Mesenchymal stem cell (in vitro differentiated cells and primary cell): Measurements from ENCODE around the gene ZDHHC23. TPM values are rescaled to one million over a fixed set of nuclear protein-coding genes. Genes with fewer than 3 reads are reported as not detected.

Source experiments
- DNase-seq: peaks from one replicate; pipeline ENCODE4 v3.0.0-alpha.2; 2013
- H2AFZ ChIP-seq: one replicate; pipeline ENCODE4 v1.6.1; 2013; ENCODE audit warnings: low read depth, mild to moderate bottlenecking, control low read depth, inconsistent platforms, low read length, moderate library complexity
- H2AK5ac ChIP-seq: 2 replicates; pipeline ENCODE4 v1.6.1; 2013; ENCODE audit warnings: low read length, moderate library complexity, mild to moderate bottlenecking, inconsistent platforms; ENCODE audit not compliant: severe bottlenecking
- H2BK120ac ChIP-seq: one replicate; pipeline ENCODE4 v1.6.1; 2013; ENCODE audit warnings: low read depth, mild to moderate bottlenecking, inconsistent platforms, low read length, moderate library complexity
- H2BK12ac ChIP-seq, 2 experiments: one replicate each; pipeline ENCODE4 v1.6.1; 2013; ENCODE audit warnings: inconsistent platforms in 2 of 2, low read length in 2 of 2, mild to moderate bottlenecking in 2 of 2, moderate library complexity in 2 of 2, control low read depth in 1 of 2
- H2BK15ac ChIP-seq: one replicate; pipeline ENCODE4 v1.6.1; 2013; ENCODE audit warnings: mild to moderate bottlenecking, low read depth, inconsistent platforms; ENCODE audit not compliant: poor library complexity, severe bottlenecking
- H2BK5ac ChIP-seq: 2 replicates; pipeline ENCODE4 v1.6.1; 2013; ENCODE audit warnings: low read depth, mild to moderate bottlenecking, low read length, control low read depth, inconsistent platforms; ENCODE audit not compliant: poor library complexity, severe bottlenecking
- H3K14ac ChIP-seq, 2 experiments: one replicate each; pipeline ENCODE4 v1.6.1; 2013; ENCODE audit warnings: inconsistent platforms in 2 of 2, low read length in 2 of 2, control low read depth in 1 of 2, mild to moderate bottlenecking in 1 of 2, moderate library complexity in 1 of 2
- H3K18ac ChIP-seq, 2 experiments: one replicate each; pipeline ENCODE4 v1.6.1; 2013; ENCODE audit warnings: inconsistent platforms in 2 of 2, low read length in 2 of 2, control low read depth in 1 of 2, low read depth in 1 of 2, mild to moderate bottlenecking in 1 of 2
- H3K23ac ChIP-seq, 2 experiments: one replicate each; pipeline ENCODE4 v1.6.1; 2013; ENCODE audit warnings: inconsistent platforms in 2 of 2, low read length in 2 of 2, mild to moderate bottlenecking in 2 of 2, moderate library complexity in 2 of 2, control low read depth in 1 of 2
- H3K27ac ChIP-seq: 2 replicates; pipeline ENCODE4 v1.5.1; 2013; ENCODE audit warnings: mild to moderate bottlenecking, moderate library complexity, low read length, control low read depth, inconsistent platforms; ENCODE audit not compliant: poor library complexity, severe bottlenecking
- H3K27me3 ChIP-seq, 2 experiments: 2 replicates each; pipeline versions ENCODE4 v1.6.1 to v1.7.0; 2013; ENCODE audit warnings: low read length in 2 of 2, mild to moderate bottlenecking in 2 of 2, moderate library complexity in 2 of 2, control low read depth in 1 of 2, inconsistent platforms in 1 of 2; ENCODE audit not compliant: control insufficient read depth in 1 of 2, insufficient read depth in 1 of 2
- H3K36me3 ChIP-seq, 2 experiments: 2 replicates each; pipeline versions ENCODE4 v1.6.1 to v1.7.0; 2013; ENCODE audit warnings: low read length in 2 of 2, control low read depth in 1 of 2, inconsistent platforms in 1 of 2, low read depth in 1 of 2, mild to moderate bottlenecking in 1 of 2; ENCODE audit not compliant: insufficient read depth in 2 of 2, control insufficient read depth in 1 of 2
- H3K4ac ChIP-seq, 2 experiments: one replicate each; pipeline ENCODE4 v1.6.1; 2013; ENCODE audit warnings: inconsistent platforms in 2 of 2, low read length in 2 of 2, mild to moderate bottlenecking in 2 of 2, moderate library complexity in 2 of 2, control low read depth in 1 of 2, low read depth in 1 of 2
- H3K4me1 ChIP-seq: 2 replicates; pipeline ENCODE4 v1.6.1; 2013; ENCODE audit warnings: low read depth, low read length, control low read depth; ENCODE audit not compliant: control insufficient read depth, insufficient read depth
- H3K4me2 ChIP-seq: 2 replicates; pipeline ENCODE4 v1.6.1; 2013; ENCODE audit warnings: low read length, mild to moderate bottlenecking, inconsistent platforms; ENCODE audit not compliant: poor library complexity, severe bottlenecking
- H3K4me3 ChIP-seq, 2 experiments: 2 replicates each; pipeline versions ENCODE4 v1.5.1 to v1.7.0; 2013; ENCODE audit warnings: low read length in 2 of 2, mild to moderate bottlenecking in 2 of 2, control low read depth in 1 of 2, low read depth in 1 of 2; ENCODE audit not compliant: insufficient read depth in 1 of 2
- H3K79me1 ChIP-seq: replicated peaks from 2 replicates; pipeline ENCODE4 v1.6.1; 2013; ENCODE audit warnings: mild to moderate bottlenecking, control low read depth, low read length, inconsistent platforms; ENCODE audit not compliant: poor library complexity, severe bottlenecking
- H3K9ac ChIP-seq: 2 replicates; pipeline ENCODE4 v1.7.0; 2013; ENCODE audit warnings: mild to moderate bottlenecking, low read length, moderate library complexity
- H3K9me3 ChIP-seq: 2 replicates; pipeline ENCODE4 v1.7.0; 2013; ENCODE audit warnings: mild to moderate bottlenecking, low read length; ENCODE audit not compliant: control insufficient read depth
- H4K8ac ChIP-seq: one replicate; pipeline ENCODE4 v1.6.1; 2013; ENCODE audit warnings: inconsistent platforms, mild to moderate bottlenecking, low read length, moderate library complexity
- H4K91ac ChIP-seq: one replicate; pipeline ENCODE4 v1.6.1; 2013; ENCODE audit warnings: mild to moderate bottlenecking, low read length, inconsistent platforms
- WGBS: methylation state at CpG from one replicate; pipeline ENCODE4 v1.1.7; 2013; ENCODE audit warnings: mixed read lengths; 5-methylcytosine and 5-hydroxymethylcytosine counted together
- polyA plus RNA-seq, 2 experiments: library from polyadenylated mRNA; stranded (reverse); fragments of 200-250 nt; gene quantifications; one replicate each; pipeline ENCODE4 v1.2.3, GENCODE V29; 2013

Gene ZDHHC23, protein sequence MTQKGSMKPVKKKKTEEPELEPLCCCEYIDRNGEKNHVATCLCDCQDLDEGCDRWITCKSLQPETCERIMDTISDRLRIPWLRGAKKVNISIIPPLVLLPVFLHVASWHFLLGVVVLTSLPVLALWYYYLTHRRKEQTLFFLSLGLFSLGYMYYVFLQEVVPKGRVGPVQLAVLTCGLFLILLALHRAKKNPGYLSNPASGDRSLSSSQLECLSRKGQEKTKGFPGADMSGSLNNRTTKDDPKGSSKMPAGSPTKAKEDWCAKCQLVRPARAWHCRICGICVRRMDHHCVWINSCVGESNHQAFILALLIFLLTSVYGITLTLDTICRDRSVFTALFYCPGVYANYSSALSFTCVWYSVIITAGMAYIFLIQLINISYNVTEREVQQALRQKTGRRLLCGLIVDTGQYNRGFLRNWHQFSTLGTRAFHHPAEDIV
- 0.11 TPM for polyA plus RNA-seq (2013, experiment 1 of 2)
- polyA plus RNA-seq (2013, experiment 2 of 2): 0.23 TPM

DNA sequence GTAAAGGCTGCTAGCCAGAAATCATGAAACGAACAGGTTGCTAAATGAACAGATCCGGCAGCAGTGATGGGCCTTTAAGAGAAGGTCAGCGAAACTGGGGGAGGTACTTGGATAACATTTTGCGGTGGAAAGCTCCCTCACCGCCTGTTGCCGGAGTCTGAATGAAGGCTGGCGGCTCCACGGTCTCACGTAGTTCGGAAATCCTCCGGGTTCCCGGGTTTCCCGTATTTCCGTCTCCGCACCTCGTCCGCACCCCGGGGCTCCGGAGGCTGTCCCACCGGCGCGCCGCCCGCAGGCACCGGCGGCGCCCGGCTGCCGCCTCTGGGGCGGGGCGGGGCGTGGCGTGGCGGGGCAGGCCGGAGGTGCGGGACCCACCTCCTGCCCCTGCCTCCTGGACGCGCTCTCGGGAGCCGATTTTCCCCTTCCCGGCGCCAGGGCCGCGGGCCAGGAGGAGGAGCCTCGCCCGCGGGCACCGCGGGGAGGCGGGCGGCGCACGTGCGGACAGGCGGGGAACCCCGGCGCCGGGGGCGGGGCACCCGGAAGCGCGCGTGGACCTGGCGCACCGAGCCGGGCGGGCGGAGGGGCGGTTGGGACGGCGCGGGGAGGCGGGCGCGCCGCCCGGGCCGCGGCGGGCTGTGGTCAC, at the start of gene ZDHHC23:
Gene ZDHHC23 (plus strand): TSS at position 642 of the 643 bp plus-strand sequence. CDS start 790 bp downstream, outside the sequence.
- Histone ChIP-seq H3K4me1 (peaks cover 6% of the 10 kb centered on the region), H2BK12ac (no peak within 1 kb of the TSS), H3K79me1 (no peaks in the 10 kb centered on the region), H3K27me3 (peaks cover 18 to 24% of the 10 kb centered on the region in 2 experiments), H3K18ac (peak within 1 kb of the TSS in 1 of 2 experiments; percentile 22), H2BK5ac (no peak within 1 kb of the TSS), H2AFZ (peak within 1 kb of the TSS; percentile 8), H3K9me3 (no peaks in the 10 kb centered on the region), H4K8ac (no peak within 1 kb of the TSS), H3K4me2 (peak within 1 kb of the TSS; percentile 98), H3K9ac (peak within 1 kb of the TSS; percentile 77), H3K23ac (peak within 1 kb of the TSS in 1 of 2 experiments; percentile 86), H2AK5ac (no peak within 1 kb of the TSS), H3K14ac (peak within 1 kb of the TSS in 1 of 2 experiments; percentile 41), H3K36me3 (no peaks in the 10 kb centered on the region), H4K91ac (no peak within 1 kb of the TSS), H3K4me3 (peak within 1 kb of the TSS; percentile 63 to 83), H3K4ac (no peak within 1 kb of the TSS), H2BK120ac (no peak within 1 kb of the TSS), H3K27ac (no peak within 1 kb of the TSS), H2BK15ac (no peak within 1 kb of the TSS)
- under 1% methylated on average over 61 of the region's 80 CpGs for WGBS
- peak; percentile 38 for DNase-seq

DNA sequence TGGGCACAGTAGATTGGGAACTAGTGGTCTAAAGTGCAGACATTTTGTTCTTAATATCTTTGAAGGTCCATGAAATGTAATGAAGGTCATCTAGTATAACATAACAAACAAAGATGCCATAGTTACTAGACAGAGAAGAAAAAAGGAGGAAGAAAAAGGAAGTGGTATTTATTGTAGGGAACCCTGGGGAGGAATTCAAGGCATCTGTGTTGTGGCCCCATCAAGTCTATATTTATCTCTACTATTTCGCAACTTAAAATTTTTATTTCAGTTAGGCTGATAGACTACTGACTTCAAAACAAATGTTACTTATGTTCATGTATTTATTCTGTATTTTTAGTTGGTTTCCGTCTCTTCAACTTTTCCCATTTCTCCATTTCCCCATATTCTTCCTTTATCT, 48.9 kb upstream of the ZDHHC23 start:
- Histone ChIP-seq H4K8ac (no peak overlapping the region), H3K14ac (no peak overlapping the region), H2BK5ac (no peak overlapping the region), H4K91ac (no peak overlapping the region), H3K79me1 (no peaks in the 10 kb centered on the region), H2AFZ (no peak overlapping the region), H3K18ac (no peak overlapping the region), H2AK5ac (no peak overlapping the region), H2BK12ac (no peak overlapping the region), H3K4ac (no peak overlapping the region), H3K4me3 (no peak overlapping the region), H3K4me1 (no peaks in the 10 kb centered on the region), H3K9me3 (no peaks in the 10 kb centered on the region), H3K4me2 (no peak overlapping the region), H3K27me3 (no peaks in the 10 kb centered on the region), H2BK120ac (no peak overlapping the region), H3K23ac (no peak overlapping the region), H3K9ac (no peak overlapping the region), H3K27ac (no peak overlapping the region), H3K36me3 (no peaks in the 10 kb centered on the region), H2BK15ac (no peak overlapping the region)
- WGBS: 93% methylated on average over 1 of the region's 2 CpGs
- peak; percentile 48 for DNase-seq

DNA sequence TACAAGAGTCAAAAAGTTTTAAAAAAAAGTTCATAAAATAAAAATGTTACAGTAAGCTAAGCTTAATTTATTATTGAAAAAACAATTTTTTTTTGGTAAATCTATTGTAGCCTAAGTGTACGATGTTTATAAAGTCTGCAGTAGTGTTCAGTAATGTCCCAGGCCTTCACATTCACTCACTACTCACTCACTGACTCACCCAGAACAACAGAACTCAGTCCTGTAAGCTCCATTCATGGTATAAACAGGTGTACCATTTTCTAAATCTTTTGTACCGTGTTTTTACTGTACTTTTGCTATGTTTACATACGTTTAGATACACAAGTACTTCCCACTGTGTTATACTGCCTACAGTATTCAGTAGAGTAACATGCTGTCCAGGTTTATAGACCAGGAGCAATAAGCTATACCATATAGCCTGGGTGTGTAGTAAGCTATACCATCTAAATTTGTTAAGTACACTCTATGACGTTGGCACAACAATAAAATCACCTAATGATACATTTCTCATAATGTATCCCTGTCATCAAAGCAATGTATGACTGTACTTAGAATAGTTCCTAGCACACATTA, 41.2 kb upstream of the ZDHHC23 start:
- Histone ChIP-seq H3K79me1 (no peaks in the 10 kb centered on the region), H3K27me3 (no peaks in the 10 kb centered on the region), H2BK120ac (no peak overlapping the region), H3K4me3 (no peak overlapping the region), H3K9ac (no peak overlapping the region), H3K4me1 (no peaks in the 10 kb centered on the region), H3K4ac (no peak overlapping the region), H3K9me3 (peaks cover 5% of the 10 kb centered on the region), H3K4me2 (no peak overlapping the region), H3K36me3 (no peaks in the 10 kb centered on the region), H4K91ac (no peak overlapping the region), H2AFZ (no peak overlapping the region), H2BK12ac (no peak overlapping the region), H3K18ac (no peak overlapping the region), H4K8ac (no peak overlapping the region), H2BK5ac (no peak overlapping the region), H3K14ac (no peak overlapping the region), H2BK15ac (no peak overlapping the region), H3K27ac (no peak overlapping the region), H3K23ac (no peak overlapping the region), H2AK5ac (no peak overlapping the region)
- DNase-seq: no peak
- WGBS: 96% methylated on average over 4 of the region's 4 CpGs

DNA sequence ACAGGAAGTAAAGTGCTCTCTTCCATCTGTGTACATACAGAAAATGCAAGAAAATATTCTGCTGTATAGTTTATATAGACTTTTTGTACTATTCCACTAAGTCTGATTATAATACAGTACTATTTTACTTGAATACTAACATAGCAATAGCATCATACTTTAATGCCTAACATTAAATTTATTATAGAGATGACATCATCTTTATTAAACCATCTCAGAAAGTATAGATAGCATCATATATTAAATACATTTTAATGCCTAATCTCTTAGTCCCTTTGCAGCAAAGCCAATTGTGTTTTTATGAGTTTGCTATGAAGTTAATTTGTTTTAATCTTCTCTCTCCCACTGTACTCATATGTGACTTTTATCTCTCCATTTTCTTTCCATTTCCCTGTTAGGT, 39.7 kb upstream of the ZDHHC23 start:
- Histone ChIP-seq H3K14ac (no peak overlapping the region), H2BK120ac (no peak overlapping the region), H2BK12ac (no peak overlapping the region), H2AK5ac (no peak overlapping the region), H3K9ac (no peak overlapping the region), H3K4ac (no peak overlapping the region), H2BK5ac (no peak overlapping the region), H3K4me2 (no peak overlapping the region), H3K9me3 (peaks cover 5% of the 10 kb centered on the region), H3K36me3 (no peaks in the 10 kb centered on the region), H3K18ac (no peak overlapping the region), H3K23ac (no peak overlapping the region), H2AFZ (no peak overlapping the region), H3K27ac (no peak overlapping the region), H4K8ac (no peak overlapping the region), H4K91ac (no peak overlapping the region), H3K4me3 (no peak overlapping the region), H3K79me1 (no peaks in the 10 kb centered on the region), H2BK15ac (no peak overlapping the region), H3K4me1 (no peaks in the 10 kb centered on the region), H3K27me3 (no peaks in the 10 kb centered on the region)
- no peak for DNase-seq
